KOPT-K1 (cell line): ENCODE measurements around the gene MFF.
"Not testable (repeated sequence)": the region's sequence is repeated elsewhere in the genome, so short reads cannot be mapped to it uniquely, and the experiment has no call there.

ENCODE experiments used
- H3K27ac ChIP-seq: fragments of 200-600 bp; sonication (generic); 2 replicates; pipeline ENCODE4 v1.5.1; 2016; ENCODE audit warnings: antibody characterized with exemption, mild to moderate bottlenecking, low read depth, low read length; ENCODE audit not compliant: poor library complexity, severe bottlenecking
- H3K36me3 ChIP-seq: fragments of 200-600 bp; sonication (generic); 2 replicates; pipeline ENCODE4 v1.5.1; 2017; ENCODE audit warnings: antibody characterized with exemption, mild to moderate bottlenecking, low read length, moderate library complexity; ENCODE audit not compliant: insufficient read depth
- H3K9me3 ChIP-seq: fragments of 200-600 bp; sonication (generic); 2 replicates; pipeline ENCODE4 v1.5.1; 2017; ENCODE audit warnings: antibody characterized with exemption, low read length, mild to moderate bottlenecking; ENCODE audit not compliant: insufficient read depth, poor library complexity, severe bottlenecking

MFF gene

DNA sequence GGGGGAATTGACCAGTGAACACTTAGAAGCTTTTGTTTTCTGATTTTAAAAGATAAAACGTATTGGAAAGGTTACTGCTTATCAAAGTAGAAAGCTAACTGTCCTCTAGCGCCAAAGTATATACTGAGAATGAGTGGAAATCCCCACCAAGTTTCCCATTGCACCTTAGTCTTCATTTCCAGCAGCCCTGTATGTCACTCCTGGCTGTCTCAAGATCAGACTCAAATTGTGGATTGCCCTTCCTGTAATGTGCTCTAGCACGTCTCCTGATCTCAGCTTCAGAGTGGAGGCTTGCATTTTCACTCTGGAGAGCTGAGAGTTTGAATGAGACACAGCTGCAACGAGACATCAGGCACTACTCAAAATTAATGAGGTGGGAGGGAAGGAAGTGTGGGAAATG, 26.6 kb downstream of the MFF start:
- H3K27ac ChIP-seq: no peak overlapping the region
- H3K9me3 ChIP-seq: no peaks in the 10 kb centered on the region
- H3K36me3 ChIP-seq: peaks cover 60% of the 10 kb centered on the region

DNA sequence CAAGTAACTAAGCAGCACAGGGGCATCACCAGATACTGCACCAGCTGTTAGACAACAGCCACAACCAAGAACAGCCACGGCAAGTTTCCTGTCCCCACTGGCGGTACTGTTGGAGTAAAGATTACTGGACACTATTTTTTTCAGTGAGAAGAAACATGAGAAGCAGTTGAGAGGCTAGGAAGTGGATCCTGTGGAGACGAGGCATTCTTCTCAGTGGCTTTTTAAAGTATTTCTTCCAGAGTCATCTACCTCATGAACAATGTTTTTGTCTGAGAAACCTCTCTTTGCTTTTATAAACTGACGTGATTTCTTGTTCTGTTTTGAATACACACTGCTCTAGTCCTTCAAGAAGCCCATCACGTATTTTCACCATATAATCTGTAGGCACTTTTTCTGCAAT, 35.3 kb downstream of the MFF start:
- H3K36me3 ChIP-seq: peaks cover 61% of the 10 kb centered on the region
- H3K9me3 ChIP-seq: no peaks in the 10 kb centered on the region
- no peak overlapping the region for H3K27ac ChIP-seq

DNA sequence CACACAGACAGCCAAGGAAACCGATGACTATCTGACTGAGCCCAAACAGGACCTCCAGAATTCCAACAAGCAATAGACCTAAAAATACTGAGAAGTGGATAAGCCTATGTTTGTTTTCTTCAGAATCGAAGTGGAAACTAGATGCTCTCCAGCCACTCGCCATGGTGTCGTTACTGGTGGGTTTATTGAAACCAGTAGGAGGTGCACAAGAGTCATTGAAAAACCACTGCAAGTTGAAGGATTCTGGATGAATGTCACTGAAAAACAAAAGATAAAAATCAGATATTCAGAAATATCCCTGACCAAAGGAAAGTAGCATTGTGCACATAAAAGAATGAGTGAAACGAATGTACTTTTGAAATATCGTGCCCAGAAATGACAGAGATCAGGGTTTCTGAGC, 38.7 kb downstream of the MFF start:
- Histone ChIP-seq H3K9me3 (no peaks in the 10 kb centered on the region), H3K27ac (no peak overlapping the region), H3K36me3 (peaks cover 27% of the 10 kb centered on the region)

DNA sequence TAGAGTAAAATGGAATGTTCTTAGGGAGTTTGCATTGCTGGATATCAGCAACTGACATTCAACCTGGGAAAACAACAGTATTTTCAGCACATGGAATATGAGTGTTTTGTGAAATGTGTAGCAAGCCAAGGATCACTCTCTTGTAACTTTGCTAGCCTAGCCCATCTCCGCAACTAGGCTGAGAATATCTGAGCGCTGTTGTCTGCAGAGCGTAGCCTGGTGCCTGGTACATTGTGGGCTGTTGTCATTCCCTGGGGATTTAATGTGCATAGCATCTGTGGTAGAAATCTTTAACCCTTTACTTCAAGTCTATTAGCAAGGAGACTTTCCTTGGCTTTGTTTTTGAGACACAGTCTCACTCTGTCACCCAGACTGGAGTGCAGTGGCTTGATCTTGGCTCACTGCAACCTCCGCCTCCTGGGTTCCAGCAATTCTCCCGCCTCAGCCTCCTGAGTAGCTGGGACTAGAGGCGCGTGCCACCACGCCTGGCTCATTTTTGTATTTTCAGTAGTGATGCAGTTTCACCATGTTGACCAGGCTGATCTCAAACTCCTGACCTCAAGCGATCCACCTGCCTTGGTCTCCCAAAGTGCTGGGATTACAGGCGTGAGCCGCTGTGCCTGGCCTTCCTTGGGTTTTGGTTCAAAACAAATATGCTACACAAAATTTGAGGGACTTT, 39.7 kb downstream of the MFF start:
- H3K27ac ChIP-seq: not testable (repeated sequence)

DNA sequence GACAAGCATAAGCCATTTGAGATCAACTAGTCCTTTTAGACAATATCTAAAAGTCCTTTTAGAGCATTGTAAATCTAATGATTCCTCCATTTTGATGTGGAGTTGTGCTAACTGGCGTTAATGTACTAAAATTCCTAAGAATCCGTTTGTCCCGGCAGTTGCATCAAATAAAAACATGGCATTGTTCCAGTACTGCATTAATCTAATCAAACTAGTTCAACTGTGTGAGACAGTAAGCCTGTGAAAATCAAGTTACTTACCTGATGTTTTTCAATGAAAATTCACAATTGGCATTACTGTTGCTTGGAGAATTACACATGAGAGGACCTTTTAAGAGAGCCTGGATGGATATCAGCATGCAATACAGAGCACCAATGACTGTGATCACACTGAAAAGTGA, 40.8 kb downstream of the MFF start:
- Histone ChIP-seq H3K9me3 (no peaks in the 10 kb centered on the region), H3K27ac (no peak overlapping the region)

More for the DNA sequence above, 39.7 kb downstream of the MFF start:
- H3K36me3 ChIP-seq: peaks cover 18% of the 10 kb centered on the region
- H3K9me3 ChIP-seq: not testable (repeated sequence)

DNA sequence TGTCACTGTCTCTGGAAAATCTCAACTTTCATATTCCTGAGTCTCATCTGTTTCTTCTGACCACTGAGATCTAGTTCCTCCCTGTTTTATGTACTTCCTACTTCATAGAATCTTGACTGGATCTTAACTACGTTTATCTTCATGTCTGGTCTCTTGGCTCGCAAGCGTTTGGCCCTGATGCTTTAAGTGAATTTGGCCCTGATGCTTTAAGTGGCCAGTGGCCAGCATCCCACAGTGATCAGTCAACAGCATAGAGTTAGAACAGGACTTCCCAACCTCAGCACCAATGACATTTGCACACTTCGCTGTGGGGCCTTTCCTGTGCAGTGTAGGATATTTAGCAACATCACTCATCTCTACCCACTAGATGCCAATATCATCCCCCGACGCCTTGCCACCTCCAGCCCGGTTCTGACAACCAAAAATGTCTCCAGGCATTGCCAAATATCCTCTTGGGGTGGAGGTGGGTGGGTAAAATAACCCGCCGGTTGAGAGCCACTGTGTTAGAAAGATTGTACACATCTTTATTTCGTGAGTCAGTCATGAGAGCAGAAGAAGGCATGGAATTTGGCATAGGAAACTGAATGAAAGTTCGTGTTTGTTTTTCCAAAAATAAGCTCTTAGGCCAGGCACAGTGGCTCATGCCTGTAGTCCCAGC, 41.8 kb downstream of the MFF start:
- no peaks in the 10 kb centered on the region for H3K36me3 ChIP-seq
- H3K27ac ChIP-seq: no peak overlapping the region
- H3K9me3 ChIP-seq: no peaks in the 10 kb centered on the region

More for the DNA sequence above, 40.8 kb downstream of the MFF start:
- peaks cover 9% of the 10 kb centered on the region for H3K36me3 ChIP-seq

DNA sequence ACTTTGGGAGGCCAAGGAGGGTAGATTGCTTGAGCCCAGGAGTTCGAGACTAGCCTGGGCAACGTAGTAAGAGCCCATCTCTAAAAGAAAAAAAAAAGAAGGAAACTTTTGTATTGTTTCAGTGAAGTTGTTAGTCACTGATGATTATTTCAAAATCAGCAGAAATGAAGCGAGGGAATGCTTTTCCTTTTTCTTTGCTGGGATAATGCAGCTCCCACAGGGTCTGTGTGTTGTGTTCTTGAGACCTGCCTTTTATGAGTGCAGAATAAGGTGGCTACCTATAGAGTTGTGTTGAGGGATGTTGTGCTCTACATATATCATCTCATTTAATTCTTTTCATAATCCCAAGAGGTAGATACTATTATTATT, 42.4 kb downstream of the MFF start:
- no peak overlapping the region for H3K27ac ChIP-seq
- no peaks in the 10 kb centered on the region for H3K9me3 ChIP-seq
- no peaks in the 10 kb centered on the region for H3K36me3 ChIP-seq

DNA sequence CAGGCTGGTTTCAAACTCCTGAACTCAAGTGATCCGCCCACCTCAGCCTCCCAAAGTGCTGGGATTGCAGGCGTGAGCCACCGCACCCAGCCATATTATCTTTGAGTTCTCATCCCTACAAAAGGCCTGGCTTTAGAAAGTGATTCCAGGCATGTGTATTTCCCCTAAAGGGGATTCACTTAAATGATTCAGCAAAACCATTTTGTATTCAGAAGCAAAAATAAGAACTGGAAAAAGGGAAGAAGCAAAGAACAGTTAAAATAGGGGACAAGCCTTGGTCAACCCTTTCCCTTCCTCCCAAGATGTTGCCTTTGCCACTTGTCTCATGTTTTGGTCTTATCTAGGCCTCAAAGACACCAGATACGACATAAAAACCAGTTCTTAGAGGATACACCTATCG, 43.5 kb downstream of the MFF start:
- Histone ChIP-seq H3K9me3 (no peaks in the 10 kb centered on the region), H3K27ac (no peak overlapping the region), H3K36me3 (no peaks in the 10 kb centered on the region)

DNA sequence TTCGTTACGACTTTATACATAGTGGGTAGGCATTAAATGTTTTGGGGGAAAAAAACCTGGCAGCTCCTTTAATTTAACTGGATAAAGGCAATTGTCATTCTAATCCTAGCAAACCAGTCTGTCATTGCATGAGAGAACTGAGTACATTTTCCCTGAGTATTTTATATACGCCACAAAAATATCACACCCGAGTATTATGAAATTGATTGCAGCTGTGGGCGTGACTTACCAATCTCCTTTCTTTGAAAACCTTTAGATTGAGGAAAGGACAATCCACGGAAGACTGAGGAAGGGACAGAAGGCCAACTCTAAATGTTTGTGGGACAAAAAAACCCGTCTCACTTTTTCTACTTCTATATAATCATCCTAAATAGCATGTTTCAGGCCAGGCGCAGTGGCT, 45.0 kb downstream of the MFF start:
- Histone ChIP-seq H3K9me3 (no peaks in the 10 kb centered on the region), H3K36me3 (no peaks in the 10 kb centered on the region), H3K27ac (no peak overlapping the region)

DNA sequence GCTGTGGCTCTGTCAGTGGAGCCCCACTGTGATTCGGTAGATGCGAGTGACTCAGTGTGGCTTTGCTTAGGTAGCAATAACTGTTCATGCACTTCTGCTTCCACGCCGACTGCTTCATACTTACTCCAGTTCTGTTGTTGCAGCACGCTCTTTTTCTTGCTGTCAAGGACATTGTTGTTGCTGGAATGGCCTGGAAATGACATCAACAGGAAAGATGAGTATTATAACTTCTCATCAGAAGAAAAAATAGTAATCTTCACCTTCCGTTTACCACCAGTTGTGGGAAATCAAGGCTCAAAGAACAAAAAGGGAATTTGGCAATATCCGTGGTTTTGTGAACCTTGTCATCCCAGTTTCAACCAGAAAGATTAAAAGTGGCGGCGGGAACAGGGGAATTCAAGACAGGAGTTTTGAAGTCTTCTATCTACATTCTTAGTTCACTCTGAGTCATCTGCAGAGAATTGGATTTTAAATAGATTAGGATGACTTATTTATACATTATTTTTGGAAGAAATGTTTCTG, 45.8 kb downstream of the MFF start:
- H3K36me3 ChIP-seq: no peaks in the 10 kb centered on the region
- no peaks in the 10 kb centered on the region for H3K9me3 ChIP-seq
- H3K27ac ChIP-seq: no peak overlapping the region

DNA sequence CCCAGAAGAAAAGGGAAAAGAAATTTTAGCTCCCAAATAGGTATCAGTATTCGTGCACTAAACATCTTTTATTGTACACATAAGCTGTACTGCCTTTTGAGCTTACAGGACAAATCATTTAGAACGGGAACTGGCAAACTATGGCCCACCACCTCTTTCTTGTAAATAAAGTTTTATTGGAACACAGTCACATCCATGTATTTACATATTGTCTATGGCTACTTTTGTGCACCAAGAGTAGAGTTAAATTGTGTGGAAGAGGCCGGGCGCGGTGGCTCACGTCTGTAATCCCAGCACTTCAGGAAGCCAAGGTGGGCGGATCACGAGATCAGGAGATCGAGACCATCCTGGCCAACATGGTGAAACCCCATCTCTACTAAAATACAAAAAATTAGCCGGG, 48.3 kb downstream of the MFF start:
- H3K27ac ChIP-seq: no peak overlapping the region
- no peaks in the 10 kb centered on the region for H3K36me3 ChIP-seq
- no peaks in the 10 kb centered on the region for H3K9me3 ChIP-seq

DNA sequence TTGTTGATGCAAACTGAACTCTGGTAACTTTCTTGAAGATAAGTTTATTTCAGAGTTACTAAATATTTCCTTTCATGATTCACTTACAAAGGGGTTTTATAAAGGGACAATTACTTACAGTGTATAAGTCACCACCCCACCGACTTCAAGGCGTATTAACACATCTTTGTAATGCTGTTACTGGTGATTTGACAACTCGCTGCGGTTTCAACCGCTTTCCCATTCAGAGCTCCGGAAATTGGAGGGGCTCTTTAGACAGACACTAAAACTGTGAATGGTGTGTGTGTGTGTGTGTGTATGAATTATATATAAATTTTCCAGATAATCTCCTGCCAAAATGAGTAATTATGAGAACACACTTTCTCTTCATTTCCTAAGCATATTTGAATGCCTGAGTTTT, 49.1 kb downstream of the MFF start:
- Histone ChIP-seq H3K36me3 (no peaks in the 10 kb centered on the region), H3K27ac (peak overlapping the region; percentile 21), H3K9me3 (no peaks in the 10 kb centered on the region)

DNA sequence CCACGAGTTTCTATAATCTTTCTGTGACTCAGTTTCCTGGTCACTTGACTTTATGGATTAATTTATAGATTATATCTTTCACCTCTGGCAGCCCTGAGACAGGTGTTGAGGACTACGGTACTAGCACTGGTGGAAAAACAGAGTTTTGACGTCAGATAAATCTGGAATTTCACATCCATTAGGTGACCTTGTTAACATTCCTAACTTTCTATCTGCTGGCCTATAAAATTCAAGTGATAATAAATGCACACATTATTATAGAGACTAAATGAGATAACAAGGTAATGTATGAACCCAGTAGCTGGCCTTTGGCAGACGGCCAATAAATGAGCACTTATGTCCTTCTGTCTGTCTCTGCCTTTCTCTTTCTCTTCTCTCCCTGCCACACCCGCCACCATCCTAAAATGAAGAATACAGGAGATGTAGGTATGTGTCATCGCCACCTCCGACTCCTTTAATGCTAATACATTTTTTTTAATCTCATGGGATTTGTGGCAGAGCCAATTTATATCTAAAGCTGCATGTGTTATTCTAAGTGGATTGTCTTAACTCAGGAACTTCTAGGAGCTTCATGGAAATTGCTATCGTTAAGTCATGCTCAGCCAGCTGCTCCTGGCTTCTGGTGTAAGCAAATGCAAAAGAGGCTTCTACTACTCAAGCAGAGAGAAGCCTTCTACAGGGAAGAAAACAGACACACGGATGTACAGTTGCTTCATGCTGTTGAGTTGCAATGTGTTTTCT, 51.8 kb downstream of the MFF start:
- H3K9me3 ChIP-seq: no peaks in the 10 kb centered on the region
- no peaks in the 10 kb centered on the region for H3K36me3 ChIP-seq
- H3K27ac ChIP-seq: no peak overlapping the region

DNA sequence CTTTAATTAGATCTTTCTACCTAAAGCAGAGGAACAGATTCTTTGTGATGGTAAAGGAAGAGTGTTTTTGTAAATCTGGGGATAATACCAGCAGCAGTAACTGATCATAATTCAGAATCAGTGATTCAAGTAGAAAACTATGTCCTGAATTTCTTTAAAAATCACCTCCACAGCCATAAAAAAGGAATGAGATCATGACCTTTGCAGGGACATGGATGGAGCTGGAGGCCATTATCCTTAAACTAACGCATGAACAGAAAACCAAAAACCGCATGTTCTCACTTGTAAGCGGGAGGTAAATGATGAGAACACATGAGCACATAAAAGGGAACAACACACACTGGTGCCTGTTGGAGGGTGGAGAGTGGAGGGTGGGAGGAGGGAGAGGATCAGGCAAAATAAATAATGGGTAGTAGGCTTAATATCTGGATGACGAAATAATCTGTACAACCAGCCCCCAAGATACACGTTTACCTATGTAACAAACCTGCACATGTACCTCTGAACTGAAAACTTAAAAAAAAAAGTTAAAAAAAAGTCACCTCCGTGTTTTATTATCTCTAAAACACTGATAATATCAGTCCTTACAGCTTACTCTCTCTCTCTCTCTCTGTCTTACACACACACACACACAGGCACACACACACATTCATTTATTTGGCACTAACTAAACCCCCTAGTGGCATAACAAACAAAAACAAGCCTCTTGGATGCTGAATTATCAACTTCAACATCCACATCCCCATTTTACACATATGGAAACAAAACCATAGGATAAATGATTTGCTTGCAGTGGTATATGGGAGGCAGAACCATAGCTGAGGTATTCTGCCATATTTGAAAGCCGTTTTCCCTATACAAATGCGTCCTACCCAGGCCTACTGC, 52.7 kb downstream of the MFF start:
- H3K9me3 ChIP-seq: no peaks in the 10 kb centered on the region
- H3K36me3 ChIP-seq: no peaks in the 10 kb centered on the region
- no peak overlapping the region for H3K27ac ChIP-seq

DNA sequence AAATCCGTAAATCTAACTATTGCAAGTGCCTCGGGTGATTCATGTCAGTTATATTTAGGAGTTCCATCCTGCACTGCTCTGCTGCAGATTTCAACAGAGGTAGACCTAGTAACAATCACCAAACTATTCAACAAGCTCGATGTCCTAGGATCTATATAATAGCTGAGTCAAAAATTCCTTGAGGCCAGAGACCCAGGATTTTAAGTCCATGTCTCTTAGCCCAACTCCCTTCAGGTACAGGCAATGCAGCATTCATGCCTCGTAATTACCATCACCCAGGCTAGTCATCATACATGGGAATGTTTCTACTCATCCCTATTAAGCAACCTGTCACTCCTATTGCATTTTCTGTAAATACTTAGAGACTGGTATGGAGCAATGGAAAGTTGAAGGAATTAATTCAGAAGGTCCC, 53.3 kb downstream of the MFF start:
- no peaks in the 10 kb centered on the region for H3K36me3 ChIP-seq
- no peak overlapping the region for H3K27ac ChIP-seq
- no peaks in the 10 kb centered on the region for H3K9me3 ChIP-seq
